HepG2 (cell line): Measurements from ENCODE around the gene MYADML2. TPM values are rescaled to one million over a fixed set of nuclear protein-coding genes. Genes with fewer than 3 reads are reported as not detected.

Experiments used
- AKNA ChIP-seq: sonication (generic); formaldehyde crosslinking; IDR thresholded peaks from 2 replicates; pipeline ENCODE4 v1.4.0; 2020; ENCODE audit warnings: missing genetic modification reagents, borderline replicate concordance
- CBX5 ChIP-seq: sonication (generic); formaldehyde crosslinking; IDR thresholded peaks from 2 replicates; pipeline ENCODE4 v1.4.0; 2020; ENCODE audit warnings: missing genetic modification reagents, borderline replicate concordance
- MEIS1 ChIP-seq: sonication (generic); formaldehyde crosslinking; IDR thresholded peaks from 2 replicates; pipeline ENCODE4 v1.9.0; 2021; ENCODE audit warnings: mild to moderate bottlenecking, missing genetic modification reagents, moderate library complexity, borderline replicate concordance
- NFIB ChIP-seq: sonication (generic); formaldehyde crosslinking; IDR thresholded peaks from 2 replicates; pipeline ENCODE4 v1.9.0; 2021; ENCODE audit warnings: missing genetic modification reagents, mild to moderate bottlenecking, borderline replicate concordance
- NR2F1 ChIP-seq, 2 experiments: fragments of 450-650 bp in 1 of 2; formaldehyde crosslinking in 1 of 2; IDR thresholded peaks; 2 replicates each; pipeline versions ENCODE4 v1.5.0 to v1.6.1; 2016 to 2020; ENCODE audit warnings: mild to moderate bottlenecking in 1 of 2, missing compliant biosample characterization in 1 of 2, missing genetic modification reagents in 1 of 2, moderate library complexity in 1 of 2
- PCBP1 ChIP-seq: fragments of 200-400 bp; formaldehyde crosslinking; IDR thresholded peaks from 2 replicates; pipeline ENCODE4 v1.6.1; 2017; ENCODE audit warnings: mild to moderate bottlenecking, low read depth, low read length, borderline replicate concordance
- POLR2A ChIP-seq, 2 experiments: IDR thresholded peaks; 2 replicates each; pipeline ENCODE4 v1.6.1; 2011; ENCODE audit warnings: low read depth in 2 of 2, low read length in 2 of 2, mild to moderate bottlenecking in 1 of 2, moderate library complexity in 1 of 2; ENCODE audit not compliant: insufficient read depth in 1 of 2
- PRDM4 ChIP-seq: sonication (generic); formaldehyde crosslinking; IDR thresholded peaks from 2 replicates; pipeline ENCODE4 v1.9.0; 2021; ENCODE audit warnings: missing genetic modification reagents, borderline replicate concordance
- SALL1 ChIP-seq: sonication (generic); formaldehyde crosslinking; IDR thresholded peaks from 2 replicates; pipeline ENCODE4 v1.8.0; 2022; ENCODE audit warnings: mild to moderate bottlenecking, missing genetic modification reagents
- TOPORS ChIP-seq: sonication (generic); formaldehyde crosslinking; IDR thresholded peaks from 2 replicates; pipeline ENCODE4 v1.8.0; 2023; ENCODE audit warnings: mild to moderate bottlenecking, missing genetic modification reagents
- TRAFD1 ChIP-seq: sonication (generic); formaldehyde crosslinking; IDR thresholded peaks from 2 replicates; pipeline ENCODE4 v1.5.1; 2020; ENCODE audit warnings: missing genetic modification reagents, mild to moderate bottlenecking, borderline replicate concordance
- ZBTB42 ChIP-seq: sonication (generic); formaldehyde crosslinking; IDR thresholded peaks from 2 replicates; pipeline ENCODE4 v1.5.0; 2020; ENCODE audit warnings: mild to moderate bottlenecking, missing genetic modification reagents
- ZC3H4 ChIP-seq: sonication (generic); formaldehyde crosslinking; IDR thresholded peaks from 2 replicates; pipeline ENCODE4 v1.4.0; 2020; ENCODE audit warnings: missing genetic modification reagents, borderline replicate concordance
- ZNF264 ChIP-seq: sonication (generic); formaldehyde crosslinking; IDR thresholded peaks from 2 replicates; pipeline ENCODE4 v1.4.0; 2020; ENCODE audit warnings: missing genetic modification reagents
- ZNF513 ChIP-seq: sonication (generic); formaldehyde crosslinking; conservative IDR thresholded peaks from 2 replicates; pipeline ENCODE4 v1.5.0; 2020; ENCODE audit warnings: missing genetic modification reagents
- ZNF530 ChIP-seq: sonication (generic); formaldehyde crosslinking; IDR thresholded peaks from 2 replicates; pipeline ENCODE4 v1.5.0; 2020; ENCODE audit warnings: low read depth, mild to moderate bottlenecking, missing genetic modification reagents
- ZNF644 ChIP-seq: IDR thresholded peaks from 2 replicates; pipeline ENCODE4 v1.6.1; 2016; ENCODE audit warnings: low read depth
- ZNF652 ChIP-seq: IDR thresholded peaks from 2 replicates; pipeline ENCODE4 v1.6.1; 2016; ENCODE audit warnings: low read depth, borderline replicate concordance
- ZSCAN9 ChIP-seq: IDR thresholded peaks from 2 replicates; pipeline ENCODE4 v1.6.1; 2016; ENCODE audit warnings: borderline replicate concordance
- polyA plus RNA-seq, 8 experiments: library from polyadenylated mRNA; depleted of rRNA in 3 of 8; stranded (reverse) in 7 of 8; unstranded in 1 of 8; fragments of >200 nt; fragmentation: Illumina TruSeq in 4 of 8; extraction: Trizol in 4 of 8; gene quantifications; 2 replicates each; pipeline versions ENCODE4 v1.2.1 to v1.2.3, GENCODE V29; 2011 to 2016; ENCODE audit warnings: low read depth in 4 of 8, missing spikeins in 1 of 8, mixed read lengths in 1 of 8; ENCODE audit not compliant: insufficient read depth in 1 of 8
- total RNA-seq, 5 experiments: library from RNA; depleted of rRNA; stranded (reverse); fragments of >200 nt; fragmentation: Illumina TruSeq; extraction: Trizol; gene quantifications; 2 replicates each; pipeline ENCODE4 v1.2.3, GENCODE V29; 2016; ENCODE audit warnings: low read depth in 1 of 5

The MYADML2 gene
- total and polyA plus RNA-seq, 2 of the 13 experiments (the other 11 are each of a cell fraction or from before 2014, with no cell fraction given), result not detected

GRCh38 chr17:81926451-81927151 lies 20.4 kb downstream of the MYADML2 start (continued):
- TF ChIP-seq ZNF513 (CRISPR knock-in tag) (no peak), NR2F1 (CRISPR knock-in tag; IDR thresholded peaks at IDR 0.05) (peak; percentile 78 to 93; a peak in 3 of 4 replicates), ZNF264 (CRISPR knock-in tag) (no peak), ZBTB42 (CRISPR knock-in tag) (0 out of 2 replicates have a peak, but pooled peaks have one; percentile 33), ZNF644 (no peak), MEIS1 (CRISPR knock-in tag) (no peak; the same call in 1 of the 2 replicates), ZNF652 (CRISPR knock-in tag) (no peak), TOPORS (no peak), ZSCAN9 (CRISPR knock-in tag) (no peak), ZC3H4 (CRISPR knock-in tag) (0 out of 2 replicates have a peak, but pooled peaks have one; percentile 6), SALL1 (peak; percentile 64), PRDM4 (CRISPR knock-in tag) (no peak), POLR2A (IDR thresholded peaks at IDR 0.05; ENCODE audit: insufficient read depth in 1 of 2, low read depth in 2 of 2, low read length in 2 of 2) (peak in 1 of 2 experiments; percentile 72; a peak in 2 of 4 replicates), PCBP1 (peak; percentile 94), AKNA (no peak), CBX5 (no peak), NFIB (CRISPR knock-in tag) (no peak), TRAFD1 (no peak), ZNF530 (CRISPR knock-in tag) (no peak)
